Osteoblast (primary cell): Measurements from ENCODE around the gene SOX5. TPM values are rescaled to one million over a fixed set of nuclear protein-coding genes. Genes with fewer than 3 reads are reported as not detected.

ENCODE experiments used
- DNase-seq: peaks from one replicate; pipeline ENCODE4 v3.0.0; 2011; ENCODE audit warnings: low spot score, mixed read lengths; ENCODE audit not compliant: insufficient read length; ENCODE audit errors: missing footprints
- H2AFZ ChIP-seq: 2 replicates; pipeline ENCODE4 v1.6.0; 2011; ENCODE audit warnings: mild to moderate bottlenecking, low read length
- H3K27ac ChIP-seq: 2 replicates; pipeline ENCODE4 v1.5.1; 2011; ENCODE audit warnings: mild to moderate bottlenecking, low read depth, low read length, moderate library complexity
- H3K27me3 ChIP-seq: 2 replicates; pipeline ENCODE4 v1.6.0; 2012; ENCODE audit warnings: mild to moderate bottlenecking, control low read depth, inconsistent platforms, low read length, moderate library complexity; ENCODE audit not compliant: insufficient read depth
- H3K36me3 ChIP-seq: 2 replicates; pipeline ENCODE4 v1.5.1; 2011; ENCODE audit warnings: mild to moderate bottlenecking, low read length, control low read depth, moderate library complexity; ENCODE audit not compliant: insufficient read depth
- H3K4me1 ChIP-seq: 2 replicates; pipeline ENCODE4 v1.5.1; 2011; ENCODE audit warnings: mild to moderate bottlenecking, low read length, control low read depth, moderate library complexity; ENCODE audit not compliant: insufficient read depth
- H3K4me2 ChIP-seq: 2 replicates; pipeline ENCODE4 v1.6.0; 2011; ENCODE audit warnings: mild to moderate bottlenecking, low read length; ENCODE audit not compliant: insufficient read depth
- H3K4me3 ChIP-seq: fragments of 200-600 bp; sonication (generic); 3 replicates; pipeline ENCODE4 v1.5.1; 2012; ENCODE audit warnings: mild to moderate bottlenecking, low read length, inconsistent platforms; ENCODE audit not compliant: insufficient read depth
- H3K79me2 ChIP-seq: 2 replicates; pipeline ENCODE4 v1.6.0; 2012; ENCODE audit warnings: mild to moderate bottlenecking, low read length, control low read depth, inconsistent platforms; ENCODE audit not compliant: insufficient read depth
- H3K9me3 ChIP-seq: 2 replicates; pipeline ENCODE4 v1.5.1; 2011; ENCODE audit warnings: low read depth, low read length, control low read depth
- H4K20me1 ChIP-seq: 2 replicates; pipeline ENCODE4 v1.6.0; 2012; ENCODE audit warnings: mild to moderate bottlenecking, low read length, control low read depth; ENCODE audit not compliant: insufficient read depth
- CTCF ChIP-seq: IDR thresholded peaks from 2 replicates; pipeline ENCODE4 v1.5.1; 2011; ENCODE audit warnings: mild to moderate bottlenecking, low read depth, low read length, moderate library complexity; ENCODE audit errors: extremely low read depth
- total RNA-seq: library from RNA; depleted of rRNA; stranded (reverse); fragments of >200 nt; gene quantifications from 2 replicates; pipeline ENCODE4 v1.2.3, GENCODE V29; 2012

SOX5 gene
- total RNA-seq, 1 donor = 5.1 TPM

GRCh38 chr12:23596568-23596967 is 352.9 kb downstream of the SOX5 start:
- H4K20me1 ChIP-seq = no peaks in the 10 kb centered on the region
- H3K36me3 ChIP-seq = no peaks in the 10 kb centered on the region
- no peak overlapping the region for H3K27ac ChIP-seq
- no peak overlapping the region for H2AFZ ChIP-seq
- H3K4me3 ChIP-seq = no peak overlapping the region
- H3K9me3 ChIP-seq = peaks cover 3% of the 10 kb centered on the region
- no peak overlapping the region for H3K4me2 ChIP-seq
- no peaks in the 10 kb centered on the region for H3K27me3 ChIP-seq
- no peaks in the 10 kb centered on the region for H3K79me2 ChIP-seq
- DNase-seq = peak; percentile 43
- H3K4me1 ChIP-seq = no peaks in the 10 kb centered on the region
- no peak for TF ChIP-seq CTCF

- Histone ChIP-seq H2AFZ (no peak overlapping the region), H3K27ac (no peak overlapping the region), H3K4me2 (no peak overlapping the region), H3K9me3 (no peaks in the 10 kb centered on the region), H3K27me3 (no peaks in the 10 kb centered on the region), H3K79me2 (no peaks in the 10 kb centered on the region), H3K36me3 (no peaks in the 10 kb centered on the region), H3K4me3 (no peak overlapping the region), H4K20me1 (no peaks in the 10 kb centered on the region), H3K4me1 (no peaks in the 10 kb centered on the region)
- TF ChIP-seq CTCF = no peak
- no peak for DNase-seq
Measured at GRCh38 chr12:23587833-23588559, 361.5 kb downstream of the SOX5 start.

GRCh38 chr12:23585782-23586163 is 363.7 kb downstream of the SOX5 start:
- H3K4me3 ChIP-seq = no peak overlapping the region
- H4K20me1 ChIP-seq = no peaks in the 10 kb centered on the region
- H3K79me2 ChIP-seq = no peaks in the 10 kb centered on the region
- no peak overlapping the region for H2AFZ ChIP-seq
- H3K27ac ChIP-seq = no peak overlapping the region
- TF ChIP-seq CTCF = no peak
- no peaks in the 10 kb centered on the region for H3K9me3 ChIP-seq
- no peaks in the 10 kb centered on the region for H3K27me3 ChIP-seq
- H3K4me1 ChIP-seq = no peaks in the 10 kb centered on the region
- DNase-seq = no peak
- H3K4me2 ChIP-seq = no peak overlapping the region
- no peaks in the 10 kb centered on the region for H3K36me3 ChIP-seq

- no peaks in the 10 kb centered on the region for H3K36me3 ChIP-seq
- no peak overlapping the region for H3K4me2 ChIP-seq
- H4K20me1 ChIP-seq = no peaks in the 10 kb centered on the region
- H2AFZ ChIP-seq = no peak overlapping the region
- DNase-seq = no peak
- H3K79me2 ChIP-seq = no peaks in the 10 kb centered on the region
- H3K27ac ChIP-seq = no peak overlapping the region
- no peak overlapping the region for H3K4me3 ChIP-seq
- H3K4me1 ChIP-seq = no peaks in the 10 kb centered on the region
- no peak for TF ChIP-seq CTCF
- no peaks in the 10 kb centered on the region for H3K27me3 ChIP-seq
- H3K9me3 ChIP-seq = no peaks in the 10 kb centered on the region
Measured at GRCh38 chr12:23585156-23585781, 364.2 kb downstream of the SOX5 start.
